Lower leg skin (tissue), 4 donors: ENCODE data around the gene LIPC. TPM values are rescaled to one million over a fixed set of nuclear protein-coding genes. Genes with fewer than 3 reads are reported as not detected.

Experiments used
- DNase-seq, 2 donors: peaks; one replicate each; pipeline ENCODE4 v3.0.0-alpha.2; 2019; ENCODE audit warnings: low spot score in 2 of 2
- H3K4me3 ChIP-seq: fragments of 200-600 bp; sonication (generic); 2 replicates; pipeline ENCODE4 v1.5.1; 2017; ENCODE audit warnings: mild to moderate bottlenecking, low read depth; ENCODE audit not compliant: poor library complexity, severe bottlenecking
- CTCF ChIP-seq, 3 donors: fragments of 450-650 bp; IDR thresholded peaks; one replicate each; pipeline ENCODE4 v1.5.1; 2016; ENCODE audit warnings: antibody characterized with exemption in 3 of 3, mild to moderate bottlenecking in 3 of 3, moderate library complexity in 2 of 3
- POLR2A ChIP-seq, 2 donors: fragments of 450-650 bp; IDR thresholded peaks; one replicate each; pipeline ENCODE4 v1.6.1; 2016 to 2017; ENCODE audit warnings: antibody characterized with exemption in 2 of 2, mild to moderate bottlenecking in 1 of 2, moderate library complexity in 1 of 2
- WGBS, 2 donors: methylation state at CpG; one replicate each; pipeline ENCODE4 v1.1.5; 2018; 5-methylcytosine and 5-hydroxymethylcytosine counted together
- intact Hi-C: fragments of 100-400 bp; cut with DNase I; formaldehyde crosslinking; loops from one replicate; pipeline ENCODE4 v1.15.0; 2023; ENCODE audit warnings: low total_unique reads
- total RNA-seq, 4 donors: library from RNA; depleted of rRNA; stranded (reverse); fragments of >200 nt; gene quantifications; one replicate each; pipeline ENCODE4 v1.1.0, GENCODE V29; 2016

LIPC gene
- total RNA-seq, 4 donors from 2014 or later: 0.13 to 0.71 TPM; not detected in 2

- intact Hi-C loops: no loop called here
- WGBS, 2 donors: 86 to 91% methylated on average over 1 of the region's 1 CpG
- no peak for DNase-seq
- TF ChIP-seq CTCF (IDR thresholded peaks at IDR 0.05): no peak
- no peak for TF ChIP-seq POLR2A (IDR thresholded peaks at IDR 0.05)
- no peak overlapping the region for H3K4me3 ChIP-seq
Observed at GRCh38 chr15:58494567-58494966, 62.8 kb downstream of the LIPC start.

- TF ChIP-seq CTCF (IDR thresholded peaks at IDR 0.05) (no peak), POLR2A (IDR thresholded peaks at IDR 0.05) (no peak)
- WGBS, 2 donors: 86 to 91% methylated on average over 3 of the region's 3 CpGs
- peak in 1 of 2 donors; percentile 45 for DNase-seq
- intact Hi-C loops: no loop called here
- H3K4me3 ChIP-seq: no peak overlapping the region
Observed at GRCh38 chr15:58495891-58496408, 64.2 kb downstream of the LIPC start.

- no peak overlapping the region for H3K4me3 ChIP-seq
- intact Hi-C loops: no loop called here
- TF ChIP-seq POLR2A (IDR thresholded peaks at IDR 0.05): no peak
- TF ChIP-seq CTCF (IDR thresholded peaks at IDR 0.05): no peak
- DNase-seq: peak in 1 of 2 donors; percentile 23
- 93 to 95% methylated on average over 9 of the region's 9 CpGs for WGBS, 2 donors
Observed at GRCh38 chr15:58497046-58497785, 65.4 kb downstream of the LIPC start.

- TF ChIP-seq CTCF (IDR thresholded peaks at IDR 0.05): no peak
- no peak for TF ChIP-seq POLR2A (IDR thresholded peaks at IDR 0.05)
- intact Hi-C loops: no loop called here
- peak; percentile 67 to 89 for DNase-seq
- no peak overlapping the region for H3K4me3 ChIP-seq
- 38 to 51% methylated on average over 8 of the region's 8 CpGs for WGBS, 2 donors
Observed at GRCh38 chr15:58498821-58499580, 67.2 kb downstream of the LIPC start.

GRCh38 chr15:58501006-58501405 is 69.2 kb downstream of the LIPC start:
- no peak overlapping the region for H3K4me3 ChIP-seq
- TF ChIP-seq CTCF (IDR thresholded peaks at IDR 0.05) (no peak), POLR2A (IDR thresholded peaks at IDR 0.05) (no peak)
- 76 to 80% methylated on average over 4 of the region's 4 CpGs for WGBS, 2 donors
- intact Hi-C loops: no loop called here
- no peak for DNase-seq
